Measurements from ENCODE around the gene REX1BD. TPM values are rescaled to one million over a fixed set of nuclear protein-coding genes. Genes with fewer than 3 reads are reported as not detected.
"Not testable (repeated sequence)": the region's sequence is repeated elsewhere in the genome, so short reads cannot be mapped to it uniquely, and the experiment has no call there.

REX1BD gene
- total and polyA plus RNA-seq, 2 of the 4 experiments (the other 2 are of a cell fraction), result 14.2 to 44.6 TPM

DNA sequence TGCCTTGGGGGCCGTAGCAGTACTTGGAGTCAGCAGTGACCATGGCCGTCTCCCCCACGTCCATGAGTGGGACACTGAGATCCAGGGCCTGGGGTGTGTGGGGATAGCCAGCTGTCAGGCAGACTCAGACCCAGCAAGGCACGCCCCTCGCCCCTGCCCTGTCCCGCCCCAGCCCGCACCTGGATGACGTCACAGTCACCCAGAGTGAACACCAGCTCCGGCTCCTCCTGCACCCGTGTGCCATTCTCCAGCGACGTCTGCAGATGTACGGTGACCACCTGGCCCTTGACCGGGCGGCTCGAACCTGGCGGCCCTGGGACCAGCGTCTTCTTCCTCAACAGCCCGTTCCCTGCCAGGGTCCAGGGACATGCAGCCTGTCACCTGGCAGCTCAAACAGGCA is 49.2 kb upstream of the REX1BD start (continued):
- no peak for TF ChIP-seq RAD21 (IDR thresholded peaks at IDR 0.05; ENCODE audit: low read length)

DNA sequence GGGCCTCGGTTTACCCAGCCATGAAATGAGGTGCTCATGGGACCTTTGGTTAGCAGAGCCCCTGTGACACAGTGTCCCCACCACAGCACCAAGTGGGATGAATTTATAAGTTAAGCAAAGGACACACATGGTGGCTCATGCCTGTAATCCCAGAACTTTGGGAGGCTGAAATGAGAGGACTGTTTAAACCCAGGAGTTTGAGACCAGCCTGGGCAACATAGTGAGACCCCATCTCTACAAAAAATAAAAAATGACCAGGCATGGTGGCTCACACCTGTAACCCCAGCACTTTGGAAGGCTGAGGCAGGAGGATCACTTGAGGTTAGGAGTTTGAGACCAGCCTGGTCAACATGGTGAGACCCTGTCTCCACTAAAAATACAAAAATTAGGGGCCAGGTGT is 48.4 kb upstream of the REX1BD start:
- H3K27ac ChIP-seq (ENCODE audit: insufficient read depth, low read length); H3K27me3 ChIP-seq (ENCODE audit: control insufficient read depth, insufficient read depth, low read length); H3K4me1 ChIP-seq (ENCODE audit: control insufficient read depth, insufficient read depth, low read length); H4K20me1 ChIP-seq (ENCODE audit: insufficient read depth, low read length); DNase-seq; H3K4me2 ChIP-seq (ENCODE audit: low read depth, low read length); H2BK15ac ChIP-seq (ENCODE audit: low read depth, low read length); POLR2A ChIA-PET (ENCODE audit: unreplicated experiment); H2BK5ac ChIP-seq (ENCODE audit: low read depth, low read length, poor library complexity, severe bottlenecking); intact Hi-C loops (cut with micrococcal nuclease); H4K5ac ChIP-seq (ENCODE audit: low read depth, low read length); H3K23ac ChIP-seq (ENCODE audit: low read depth, low read length); H3K4me3 ChIP-seq (ENCODE audit: insufficient read depth, low read depth, low read length); H3K18ac ChIP-seq (ENCODE audit: low read depth, low read length); H3K9me3 ChIP-seq (ENCODE audit: control insufficient read depth, insufficient read depth, low read length); H2BK20ac ChIP-seq (ENCODE audit: low read depth, low read length); H2AFZ ChIP-seq (replicated peaks; ENCODE audit: low read length, poor library complexity); H4K91ac ChIP-seq (ENCODE audit: insufficient read depth, low read depth, low read length); BruUV-seq (replicated peaks); H3K4ac ChIP-seq (ENCODE audit: low read depth, low read length); dilution Hi-C loops (cut with HindIII; ENCODE audit: low sequenced_read_pairs, unreplicated experiment); in situ Hi-C loops (cut with MboI; ENCODE audit: low sequenced_read_pairs); H4K8ac ChIP-seq (ENCODE audit: low read depth in 2 of 2, low read length in 2 of 2); H2AK5ac ChIP-seq (ENCODE audit: low read depth, low read length); H3K9ac ChIP-seq (ENCODE audit: low read depth, low read length); H3K56ac ChIP-seq (ENCODE audit: extremely low read depth, insufficient read depth, low read length); H2BK120ac ChIP-seq (ENCODE audit: low read depth, low read length); H2AK9ac ChIP-seq (replicated peaks; ENCODE audit: low read depth, low read length, poor library complexity); ATAC-seq (ENCODE audit: low read depth); CTCF ChIA-PET; H3K14ac ChIP-seq (replicated peaks; ENCODE audit: low read depth, low read length): not testable (repeated sequence)
- Histone ChIP-seq H3K36me3 (ENCODE audit: control insufficient read depth, insufficient read depth, low read length) (peaks cover 48% of the 10 kb centered on the region), H3K9me1 (ENCODE audit: insufficient read depth, low read length) (peaks cover 13% of the 10 kb centered on the region), H3K79me1 (ENCODE audit: low read depth in 1 of 2, low read length in 2 of 2) (peaks cover 20 to 40% of the 10 kb centered on the region in 2 experiments)
- no CpG with 5 or more reads among the region's 1 CpG for WGBS, 2 experiments (ENCODE audit: extremely low coverage in 2 of 2, insufficient read length in 1 of 2)

All from IMR-90 (cell line).